ENCODE results near the gene SIN3A. TPM values are rescaled to one million over a fixed set of nuclear protein-coding genes. Genes with fewer than 3 reads are reported as not detected.

Gene SIN3A
- total RNA-seq, 1 donor from 2014 or later: 33.4 TPM

DNA sequence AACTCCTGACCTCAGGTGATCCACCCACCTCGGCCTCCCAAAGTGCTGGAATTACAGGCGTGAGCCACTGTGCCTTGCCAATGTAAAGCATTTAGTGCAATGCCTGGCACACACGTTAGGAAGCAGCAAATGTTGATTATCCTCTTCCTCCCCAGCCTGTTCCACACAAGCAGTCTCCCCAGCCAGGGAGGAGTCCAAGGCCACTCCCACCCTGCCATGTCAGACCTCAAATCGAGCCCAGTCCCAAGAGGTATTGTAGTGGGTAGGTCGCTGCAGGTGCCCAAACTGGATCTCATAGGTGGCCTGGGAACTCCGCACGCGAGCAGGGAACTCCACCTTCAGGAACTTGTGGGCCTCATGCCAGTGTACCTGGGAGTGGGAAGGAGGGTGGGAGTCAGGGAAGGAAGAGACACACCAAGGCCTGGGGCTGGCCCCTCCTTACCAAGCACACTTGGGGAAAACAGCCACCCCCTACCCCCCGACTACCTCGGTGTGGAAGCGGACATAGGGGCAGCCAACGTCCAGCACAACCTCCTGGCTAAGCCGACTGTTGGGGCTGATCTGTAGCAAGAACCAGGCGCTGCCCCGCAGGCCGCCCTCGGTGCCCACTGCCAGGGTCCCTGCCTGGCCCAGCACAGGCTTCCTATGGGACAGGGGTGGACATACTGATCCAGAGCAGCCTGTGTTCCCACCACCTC, 93.4 kb downstream of the SIN3A start:
- TF ChIP-seq, protein P1, sequence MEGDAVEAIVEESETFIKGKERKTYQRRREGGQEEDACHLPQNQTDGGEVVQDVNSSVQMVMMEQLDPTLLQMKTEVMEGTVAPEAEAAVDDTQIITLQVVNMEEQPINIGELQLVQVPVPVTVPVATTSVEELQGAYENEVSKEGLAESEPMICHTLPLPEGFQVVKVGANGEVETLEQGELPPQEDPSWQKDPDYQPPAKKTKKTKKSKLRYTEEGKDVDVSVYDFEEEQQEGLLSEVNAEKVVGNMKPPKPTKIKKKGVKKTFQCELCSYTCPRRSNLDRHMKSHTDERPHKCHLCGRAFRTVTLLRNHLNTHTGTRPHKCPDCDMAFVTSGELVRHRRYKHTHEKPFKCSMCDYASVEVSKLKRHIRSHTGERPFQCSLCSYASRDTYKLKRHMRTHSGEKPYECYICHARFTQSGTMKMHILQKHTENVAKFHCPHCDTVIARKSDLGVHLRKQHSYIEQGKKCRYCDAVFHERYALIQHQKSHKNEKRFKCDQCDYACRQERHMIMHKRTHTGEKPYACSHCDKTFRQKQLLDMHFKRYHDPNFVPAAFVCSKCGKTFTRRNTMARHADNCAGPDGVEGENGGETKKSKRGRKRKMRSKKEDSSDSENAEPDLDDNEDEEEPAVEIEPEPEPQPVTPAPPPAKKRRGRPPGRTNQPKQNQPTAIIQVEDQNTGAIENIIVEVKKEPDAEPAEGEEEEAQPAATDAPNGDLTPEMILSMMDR (conservative IDR thresholded peaks at IDR 0.05; ENCODE audit: low read depth, low read length): no peak
- no peak for DNase-seq (ENCODE audit: low read depth)
- no peak overlapping the region for H3K4me3 ChIP-seq (ENCODE audit: low read depth, low read length)

DNA sequence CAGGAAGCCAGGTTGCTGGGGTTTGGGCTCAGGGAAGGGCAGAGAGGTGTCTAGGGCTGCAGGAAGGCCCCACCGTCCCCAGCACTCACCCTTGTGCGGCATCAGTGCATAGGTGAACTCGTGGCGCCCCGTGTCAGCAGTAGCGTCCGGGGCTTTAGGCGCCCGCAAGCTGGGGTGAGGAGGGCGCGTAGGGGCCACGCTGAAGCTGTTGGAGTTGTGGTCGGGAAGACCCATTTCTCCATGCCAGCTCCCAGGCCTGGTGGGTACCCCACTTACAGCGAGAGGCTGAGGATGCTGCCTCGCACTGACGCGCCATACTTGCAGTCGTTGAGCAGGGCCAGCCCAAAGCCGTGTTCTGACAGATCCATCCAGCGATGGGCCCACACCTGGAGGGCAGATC, 95.0 kb downstream of the SIN3A start:
- TF ChIP-seq, protein P1 (conservative IDR thresholded peaks at IDR 0.05; ENCODE audit: low read depth, low read length): no peak
- DNase-seq (ENCODE audit: low read depth): no peak

DNA sequence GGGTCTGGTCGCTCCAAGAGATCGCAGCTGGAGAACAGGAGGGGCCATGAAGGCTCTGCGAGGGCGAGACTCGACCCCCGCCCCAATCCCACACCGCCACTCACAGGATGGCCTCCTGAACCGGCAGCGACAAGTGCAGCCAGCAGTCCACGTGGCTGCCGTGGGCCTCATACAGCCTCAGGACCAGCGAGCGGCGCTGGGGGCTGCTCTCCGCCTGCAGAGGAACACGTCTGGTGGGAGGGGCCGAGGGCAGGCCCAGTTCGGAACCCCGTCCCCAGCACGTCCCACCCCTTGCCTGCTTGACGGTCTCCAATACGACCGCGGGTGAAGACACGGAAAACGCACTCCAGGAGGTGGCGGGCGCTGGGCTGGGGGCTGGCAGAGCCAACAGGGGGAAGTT, 95.5 kb downstream of the SIN3A start:
- no peak for DNase-seq (ENCODE audit: low read depth)
- H3K4me3 ChIP-seq (ENCODE audit: low read depth, low read length): no peak overlapping the region
- TF ChIP-seq, protein P1 (conservative IDR thresholded peaks at IDR 0.05; ENCODE audit: low read depth, low read length): no peak

More for the DNA sequence above, 95.0 kb downstream of the SIN3A start:
- H3K4me3 ChIP-seq (ENCODE audit: low read depth, low read length): no peak overlapping the region

DNA sequence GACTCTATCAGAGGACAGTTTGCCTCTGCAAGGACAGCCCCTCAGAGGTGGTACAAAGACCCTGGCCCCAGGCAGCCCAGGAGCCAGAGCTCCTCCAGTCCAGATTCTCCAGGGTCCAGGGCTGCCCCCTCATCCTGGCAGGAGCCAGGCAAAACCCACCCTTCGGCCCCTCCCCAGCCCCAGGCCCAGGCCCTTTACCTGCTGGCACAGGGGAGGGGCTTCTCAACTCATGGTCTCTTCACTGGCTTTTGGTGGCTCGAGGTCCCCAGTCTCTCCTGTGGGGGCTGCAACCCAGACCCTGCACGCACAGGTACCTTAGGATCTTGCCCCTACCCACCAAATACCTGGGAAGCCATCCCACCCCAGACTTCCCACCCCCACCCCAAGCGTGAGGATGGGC, 96.1 kb downstream of the SIN3A start:
- H3K4me3 ChIP-seq (ENCODE audit: low read depth, low read length): no peak overlapping the region
- no peak for DNase-seq (ENCODE audit: low read depth)
- TF ChIP-seq, protein P1 (conservative IDR thresholded peaks at IDR 0.05; ENCODE audit: low read depth, low read length): no peak

DNA sequence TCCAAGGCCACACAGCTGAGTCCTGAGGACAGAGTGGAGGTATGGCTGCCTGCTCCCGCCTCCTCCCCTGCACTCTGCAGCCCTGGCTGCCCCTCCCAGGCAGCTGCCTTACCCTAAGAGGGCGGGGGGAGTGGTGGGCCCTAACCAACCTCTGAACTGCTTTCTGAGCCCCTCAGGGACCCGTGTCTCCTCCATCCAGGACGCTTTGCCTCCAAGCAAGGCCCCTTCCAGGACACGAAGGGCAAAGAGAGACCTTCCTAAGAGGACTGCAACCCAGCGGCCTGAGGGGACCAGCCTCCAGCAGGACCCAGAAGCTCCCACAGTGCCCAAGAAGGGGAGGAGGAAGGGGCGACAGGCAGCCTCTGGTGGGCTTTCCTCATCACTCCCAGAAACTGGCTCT, 97.0 kb downstream of the SIN3A start:
- no peak for DNase-seq (ENCODE audit: low read depth)
- no peak overlapping the region for H3K4me3 ChIP-seq (ENCODE audit: low read depth, low read length)
- TF ChIP-seq, protein P1 (conservative IDR thresholded peaks at IDR 0.05; ENCODE audit: low read depth, low read length): no peak

DNA sequence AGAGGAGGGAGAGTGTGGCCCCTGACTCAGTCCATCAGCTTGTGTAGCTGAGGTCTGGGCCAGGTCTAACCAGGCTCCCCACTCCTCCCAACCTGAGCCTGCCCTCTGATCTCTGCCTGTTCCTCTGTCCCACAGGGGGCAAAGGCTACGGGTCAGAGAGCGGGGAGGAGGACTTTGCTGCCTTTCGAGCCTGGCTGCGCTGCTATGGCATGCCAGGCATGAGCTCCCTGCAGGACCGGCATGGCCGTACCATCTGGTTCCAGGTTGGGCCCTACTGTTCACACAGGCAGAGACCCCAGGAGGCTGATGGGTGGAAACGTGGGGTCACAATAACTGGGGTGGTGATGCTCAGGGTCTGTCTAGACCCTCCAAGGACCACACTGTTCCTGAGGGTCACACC, 97.9 kb downstream of the SIN3A start:
- TF ChIP-seq, protein P1 (conservative IDR thresholded peaks at IDR 0.05; ENCODE audit: low read depth, low read length): no peak
- no peak overlapping the region for H3K4me3 ChIP-seq (ENCODE audit: low read depth, low read length)

More for the DNA sequence above, 97.9 kb downstream of the SIN3A start:
- no peak for DNase-seq (ENCODE audit: low read depth)
